ENCODE results near the gene MRC2.
"Not testable (repeated sequence)": the region's sequence is repeated elsewhere in the genome, so short reads cannot be mapped to it uniquely, and the experiment has no call there.

Gene MRC2

DNA sequence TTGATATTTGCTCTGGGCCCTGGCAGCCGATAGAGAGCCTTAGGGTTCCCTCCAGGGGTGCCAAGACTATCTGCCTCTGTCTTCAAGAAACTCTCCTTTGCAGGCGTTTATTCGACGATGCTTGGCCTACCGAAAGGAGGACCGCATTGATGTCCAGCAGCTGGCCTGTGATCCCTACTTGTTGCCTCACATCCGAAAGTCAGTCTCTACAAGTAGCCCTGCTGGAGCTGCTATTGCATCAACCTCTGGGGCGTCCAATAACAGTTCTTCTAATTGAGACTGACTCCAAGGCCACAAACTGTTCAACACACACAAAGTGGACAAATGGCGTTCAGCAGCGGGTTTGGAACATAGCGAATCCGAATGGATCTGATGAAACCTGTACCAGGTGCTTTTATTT, 15.2 kb upstream of the MRC2 start:
- not testable (repeated sequence) for DNase-seq

- DNase-seq: not testable (repeated sequence)
Measured at GRCh38 chr17:62613095-62613494, 14.4 kb upstream of the MRC2 start.

- no peak for DNase-seq
Measured at GRCh38 chr17:62614142-62614541, 13.3 kb upstream of the MRC2 start.

GRCh38 chr17:62615503-62615902, 12.0 kb upstream of the MRC2 start:
- DNase-seq: no peak

DNA sequence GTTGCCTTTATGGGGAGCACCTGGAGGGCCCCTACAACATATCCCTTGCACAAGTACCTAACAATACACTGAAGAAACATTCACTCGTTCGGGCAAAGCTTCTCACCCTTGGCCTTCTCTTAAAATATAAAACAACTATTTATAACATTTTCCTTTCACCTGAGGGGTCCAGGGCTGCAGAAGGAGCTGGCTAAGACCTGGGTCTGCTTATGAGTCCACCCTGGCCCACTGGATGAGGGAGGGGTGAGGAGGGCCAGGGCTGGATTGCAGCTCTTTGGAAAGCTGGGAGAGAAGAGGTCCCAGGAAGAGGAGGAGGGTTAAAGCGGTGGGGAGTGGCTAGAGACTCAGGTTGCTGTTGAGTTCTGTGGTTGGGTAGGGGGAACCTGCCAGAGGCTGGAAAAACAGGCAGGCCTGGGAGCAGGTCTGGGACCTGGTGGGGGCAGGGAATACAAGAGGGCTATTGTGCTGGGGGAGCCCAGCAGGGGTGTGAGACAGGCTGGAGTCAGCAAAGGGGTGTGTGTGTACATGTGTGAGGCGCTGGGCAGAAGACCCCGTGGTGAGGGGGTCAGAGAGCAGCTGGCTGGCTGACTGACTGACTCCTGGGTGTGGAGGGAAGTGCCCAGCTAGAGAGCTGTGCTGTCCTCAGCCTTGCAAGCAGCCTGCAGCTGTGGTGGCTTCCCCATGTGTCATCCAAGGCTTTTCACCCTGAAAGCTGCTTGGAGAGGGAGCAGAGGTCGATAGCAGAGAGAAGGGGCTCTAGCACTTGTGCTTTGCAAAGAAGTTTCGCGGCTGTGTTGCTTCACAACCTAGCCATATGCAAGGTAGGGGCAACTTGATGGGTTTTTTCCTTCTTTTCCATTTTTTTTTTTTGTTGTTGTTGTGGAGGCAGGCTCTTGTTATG, 10.2 kb upstream of the MRC2 start:
- DNase-seq: no peak

GRCh38 chr17:62617894-62618472, 9.5 kb upstream of the MRC2 start:
- DNase-seq: no peak

DNA sequence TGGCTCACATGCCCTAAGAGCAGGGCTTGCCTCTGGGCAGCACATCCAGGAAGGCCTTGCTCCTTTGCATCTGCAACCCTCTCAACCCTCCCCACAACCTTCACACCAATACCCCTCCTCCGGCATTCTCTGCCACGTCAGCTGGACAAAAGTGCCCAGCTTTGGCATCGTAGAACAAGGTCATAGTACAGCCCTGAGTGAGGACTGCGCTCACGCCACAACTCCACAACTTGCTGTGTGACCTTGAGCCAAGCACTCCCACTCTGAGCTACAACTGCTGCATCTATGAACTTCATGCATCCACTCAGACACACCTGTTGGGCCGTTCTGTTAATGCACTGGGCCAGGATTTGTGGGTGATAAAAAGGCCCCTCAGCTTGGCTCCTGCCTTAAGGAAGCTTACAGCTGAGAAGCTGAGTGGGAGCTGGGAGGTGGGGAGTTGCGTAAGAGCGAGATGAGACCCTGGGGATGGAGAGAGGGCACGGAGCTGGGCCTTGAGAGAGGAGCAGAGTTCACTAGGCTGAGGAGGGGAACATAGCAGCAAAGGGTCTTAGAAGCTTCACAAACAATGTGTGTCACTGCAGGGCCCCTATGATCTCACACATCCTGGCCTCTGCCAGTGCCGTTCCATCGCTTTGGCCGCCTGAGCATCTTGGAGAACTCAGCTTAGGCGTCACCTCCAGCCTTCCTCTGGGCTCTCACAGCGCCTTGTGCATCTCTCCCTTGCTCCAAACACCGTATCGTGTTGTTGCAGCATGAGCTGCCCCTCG, 8.6 kb upstream of the MRC2 start:
- no peak for DNase-seq

DNA sequence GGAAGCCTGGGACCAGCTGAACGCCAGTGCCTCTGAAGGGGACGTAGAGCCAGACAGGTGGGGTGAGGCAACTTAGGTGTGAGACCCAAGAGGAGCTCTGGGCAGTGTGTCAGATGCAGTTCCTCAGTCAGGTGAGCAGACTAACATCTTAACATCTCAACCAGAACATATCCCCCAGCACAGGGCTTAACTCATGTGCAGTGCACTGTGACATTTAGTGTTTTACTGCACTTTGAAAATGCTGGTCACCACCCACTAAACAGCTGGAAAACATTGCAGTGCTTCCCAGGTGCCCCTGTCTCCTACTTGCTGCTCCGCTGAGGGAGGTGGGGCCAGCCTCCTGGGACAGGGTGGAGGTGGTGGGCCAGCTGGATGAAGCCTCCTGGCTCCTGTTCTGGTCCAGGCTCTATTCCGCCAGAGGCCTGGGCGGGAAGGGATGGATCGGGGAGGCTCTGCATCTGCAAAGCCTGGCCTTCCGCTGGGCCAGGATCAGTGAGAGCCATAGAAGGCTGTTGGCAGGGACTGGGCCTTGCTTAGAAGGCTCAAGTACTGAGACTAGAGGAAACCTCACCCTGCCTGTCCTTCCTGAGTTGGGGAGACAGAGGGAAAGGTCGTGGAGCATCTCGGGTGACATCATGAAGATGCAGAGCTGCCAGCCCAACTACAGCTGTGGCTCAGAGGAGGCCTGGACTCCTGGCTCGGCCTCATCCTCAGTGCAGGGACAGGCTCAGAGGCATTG, 7.9 kb upstream of the MRC2 start:
- DNase-seq: no peak

DNA sequence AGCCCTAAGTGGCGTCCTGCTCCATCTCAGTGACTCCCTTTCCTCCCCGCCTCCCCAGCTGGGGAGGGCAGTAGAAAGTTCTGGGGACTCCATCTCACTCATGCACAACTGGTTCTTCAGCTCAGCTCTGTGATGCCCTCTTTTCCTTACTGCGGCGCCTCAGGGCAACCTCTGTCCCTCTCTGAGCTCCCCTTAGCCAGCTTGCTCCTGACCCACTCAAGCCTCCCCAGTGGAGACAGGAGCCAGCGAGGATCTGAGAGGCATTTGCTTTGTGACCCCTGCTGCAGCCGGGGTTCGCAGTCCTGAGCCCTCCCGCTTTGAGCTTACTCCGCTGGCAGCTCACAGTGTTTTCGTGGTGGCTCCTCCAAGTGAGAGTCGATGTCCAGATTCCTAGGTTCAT, 6.2 kb upstream of the MRC2 start:
- no peak for DNase-seq

- DNase-seq: no peak
Measured at GRCh38 chr17:62625184-62625869, 2.1 kb upstream of the MRC2 start.

DNA sequence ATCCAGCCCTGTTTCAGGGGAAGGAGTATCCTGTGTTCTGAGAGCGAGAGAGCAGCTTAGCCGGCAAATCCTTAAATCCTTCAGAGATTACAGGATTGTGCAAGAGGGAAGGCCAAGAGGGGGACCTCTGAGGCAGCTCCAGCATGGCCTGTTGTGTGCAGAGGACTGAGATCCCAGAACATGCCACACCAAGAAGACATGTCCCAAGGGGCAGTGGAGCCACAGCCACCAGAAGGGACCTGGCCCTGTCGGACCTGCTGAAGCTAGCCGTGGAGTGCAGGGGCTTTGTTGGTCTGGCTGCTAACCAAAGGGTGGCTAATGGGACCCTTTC, 1.6 kb upstream of the MRC2 start:
- no peak for DNase-seq

GRCh38 chr17:62626719-62627218, 701 bp upstream of the MRC2 start:
- DNase-seq: no peak

DNA sequence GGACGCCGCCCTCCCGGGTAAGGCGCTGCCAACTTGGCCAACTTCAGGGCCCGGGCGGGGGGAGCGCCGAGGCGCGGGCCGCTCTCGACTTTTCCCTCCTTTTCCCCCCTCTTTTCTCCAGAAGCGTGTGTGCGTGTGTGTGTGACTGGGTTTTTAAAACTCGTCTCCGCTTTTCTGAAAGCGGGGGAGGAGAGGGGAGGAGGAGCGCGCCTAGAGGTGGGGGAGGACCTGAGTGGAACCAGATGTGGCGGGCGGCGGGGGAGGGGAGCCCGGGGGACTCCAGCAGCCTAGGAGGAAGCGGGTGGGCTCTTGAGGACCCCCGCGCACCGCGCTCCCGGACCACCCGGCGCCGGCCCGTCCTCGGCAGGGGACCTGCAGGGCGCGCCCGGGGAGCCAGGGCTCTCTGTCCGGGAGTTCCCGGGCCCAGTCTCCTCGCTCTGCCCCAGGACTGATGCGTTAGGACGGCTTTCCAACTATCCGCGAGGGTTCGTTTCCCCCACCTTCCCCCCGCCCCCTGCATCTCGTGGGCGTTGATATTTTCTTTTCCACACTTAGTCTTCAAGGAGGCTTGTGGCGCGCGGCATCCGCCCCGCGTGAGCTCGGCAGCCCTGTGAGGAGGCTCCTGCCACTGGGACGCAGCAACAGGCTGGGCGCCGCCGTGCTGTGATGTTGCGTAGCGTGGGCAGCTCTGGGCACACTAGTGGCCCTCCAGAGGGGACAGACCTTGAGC, 599 bp downstream of the MRC2 start:
- no peak for DNase-seq

- DNase-seq: no peak
Measured at GRCh38 chr17:62628831-62629555, 1.5 kb downstream of the MRC2 start.

GRCh38 chr17:62629556-62630364, 2.3 kb downstream of the MRC2 start:
- no peak for DNase-seq

DNA sequence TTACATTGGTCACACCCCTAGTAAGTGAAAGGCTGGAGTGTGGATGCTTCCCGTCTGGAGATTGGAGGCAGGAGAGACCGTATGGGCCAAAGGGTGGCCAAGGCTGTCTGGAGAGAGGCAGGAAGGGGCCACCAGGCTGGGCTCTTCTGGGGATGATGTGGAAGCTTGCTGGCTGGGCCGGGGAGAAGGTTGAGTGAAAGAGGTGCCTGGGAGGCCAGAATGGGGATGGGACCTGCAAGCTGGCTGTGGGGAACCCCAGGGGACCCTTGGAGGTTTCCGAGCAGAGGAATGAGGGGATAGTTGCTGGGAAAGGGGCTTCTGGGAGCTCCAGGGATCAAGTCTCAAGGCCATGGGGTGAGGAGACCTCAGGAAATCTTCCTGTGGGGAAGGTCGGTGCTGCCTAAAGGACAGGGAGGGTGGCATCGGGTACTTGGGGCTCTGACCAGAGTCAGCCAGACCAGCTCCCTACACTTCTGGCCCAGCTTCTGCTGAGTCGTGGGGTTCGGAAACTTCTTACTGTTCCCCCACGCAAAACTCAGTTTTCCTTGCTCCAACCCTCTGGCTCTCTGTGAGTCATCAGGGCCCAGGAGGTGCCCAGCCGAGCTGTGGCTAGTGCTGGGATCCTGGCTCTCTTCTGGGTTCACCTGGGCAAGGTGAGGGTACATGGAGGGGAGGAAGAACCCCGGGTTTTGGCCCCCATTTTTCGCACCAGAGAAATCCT, 3.1 kb downstream of the MRC2 start:
- DNase-seq: no peak

DNA sequence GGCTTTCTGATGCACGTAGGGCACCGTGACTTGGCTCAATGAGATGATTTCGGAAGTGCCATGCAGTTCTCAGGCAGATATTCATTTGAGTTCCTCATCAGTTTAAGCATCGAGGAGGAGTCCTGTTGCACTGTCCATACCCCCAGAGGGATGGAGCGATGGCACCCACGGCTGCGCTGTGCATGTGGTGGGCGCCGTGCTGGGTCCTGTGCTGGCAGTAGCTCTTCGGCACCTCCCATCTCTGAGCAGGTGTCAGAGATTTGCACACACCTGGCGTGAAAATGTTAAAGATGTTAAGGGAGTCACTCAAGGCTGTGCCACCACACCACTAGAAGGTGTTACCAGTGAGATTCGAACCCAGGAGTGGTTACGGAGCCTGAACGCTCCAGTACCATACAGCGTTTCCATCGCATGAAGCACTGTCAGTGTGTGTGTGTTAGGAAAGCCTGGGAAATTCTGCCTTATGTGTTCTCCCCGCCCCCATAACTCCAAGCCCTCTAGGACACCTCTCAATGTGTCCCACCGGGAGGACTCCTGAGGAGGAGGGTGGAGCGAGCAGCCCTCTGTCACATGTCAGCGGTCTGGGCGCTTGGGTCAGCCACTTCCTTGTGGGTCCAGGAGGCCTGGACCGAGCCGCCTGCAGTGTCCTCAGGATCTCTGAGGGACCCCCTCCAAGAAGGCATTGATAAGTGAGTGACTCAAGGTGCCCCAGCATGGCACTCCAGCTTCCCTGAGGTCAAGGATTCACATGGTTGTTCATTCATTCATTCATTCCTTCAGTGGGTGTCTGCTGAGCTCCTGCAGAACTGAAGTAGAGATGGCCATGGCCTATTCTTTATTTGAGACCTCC, 3.8 kb downstream of the MRC2 start:
- no peak for DNase-seq
